ENCODE data around the gene EDN2.

GRCh38 chr1:41450747-41451285, 33.7 kb downstream of the EDN2 start:
- TF ChIP-seq, protein P1, sequence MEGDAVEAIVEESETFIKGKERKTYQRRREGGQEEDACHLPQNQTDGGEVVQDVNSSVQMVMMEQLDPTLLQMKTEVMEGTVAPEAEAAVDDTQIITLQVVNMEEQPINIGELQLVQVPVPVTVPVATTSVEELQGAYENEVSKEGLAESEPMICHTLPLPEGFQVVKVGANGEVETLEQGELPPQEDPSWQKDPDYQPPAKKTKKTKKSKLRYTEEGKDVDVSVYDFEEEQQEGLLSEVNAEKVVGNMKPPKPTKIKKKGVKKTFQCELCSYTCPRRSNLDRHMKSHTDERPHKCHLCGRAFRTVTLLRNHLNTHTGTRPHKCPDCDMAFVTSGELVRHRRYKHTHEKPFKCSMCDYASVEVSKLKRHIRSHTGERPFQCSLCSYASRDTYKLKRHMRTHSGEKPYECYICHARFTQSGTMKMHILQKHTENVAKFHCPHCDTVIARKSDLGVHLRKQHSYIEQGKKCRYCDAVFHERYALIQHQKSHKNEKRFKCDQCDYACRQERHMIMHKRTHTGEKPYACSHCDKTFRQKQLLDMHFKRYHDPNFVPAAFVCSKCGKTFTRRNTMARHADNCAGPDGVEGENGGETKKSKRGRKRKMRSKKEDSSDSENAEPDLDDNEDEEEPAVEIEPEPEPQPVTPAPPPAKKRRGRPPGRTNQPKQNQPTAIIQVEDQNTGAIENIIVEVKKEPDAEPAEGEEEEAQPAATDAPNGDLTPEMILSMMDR (IDR thresholded peaks at IDR 0.05; ENCODE audit: insufficient read depth, low read length) = no peak
- TF ChIP-seq POLR2AphosphoS5 (IDR thresholded peaks at IDR 0.05; ENCODE audit: low read depth) (no peak), SPI1 (IDR thresholded peaks at IDR 0.05; ENCODE audit: borderline replicate concordance, low read depth) (no peak)

Data from HL-60 (cell line).